NCI-H2171 treated with DMSO at 0.1 percent for 48 hours (cell line): ENCODE results near the gene HSPG2.
"Not testable (repeated sequence)": the region's sequence is repeated elsewhere in the genome, so short reads cannot be mapped to it uniquely, and the experiment has no call there.

Experiments
- DNase-seq: peaks from one replicate; lab custom pipeline; 2025; lab: John Stamatoyannopoulos, UW

The HSPG2 gene

DNA sequence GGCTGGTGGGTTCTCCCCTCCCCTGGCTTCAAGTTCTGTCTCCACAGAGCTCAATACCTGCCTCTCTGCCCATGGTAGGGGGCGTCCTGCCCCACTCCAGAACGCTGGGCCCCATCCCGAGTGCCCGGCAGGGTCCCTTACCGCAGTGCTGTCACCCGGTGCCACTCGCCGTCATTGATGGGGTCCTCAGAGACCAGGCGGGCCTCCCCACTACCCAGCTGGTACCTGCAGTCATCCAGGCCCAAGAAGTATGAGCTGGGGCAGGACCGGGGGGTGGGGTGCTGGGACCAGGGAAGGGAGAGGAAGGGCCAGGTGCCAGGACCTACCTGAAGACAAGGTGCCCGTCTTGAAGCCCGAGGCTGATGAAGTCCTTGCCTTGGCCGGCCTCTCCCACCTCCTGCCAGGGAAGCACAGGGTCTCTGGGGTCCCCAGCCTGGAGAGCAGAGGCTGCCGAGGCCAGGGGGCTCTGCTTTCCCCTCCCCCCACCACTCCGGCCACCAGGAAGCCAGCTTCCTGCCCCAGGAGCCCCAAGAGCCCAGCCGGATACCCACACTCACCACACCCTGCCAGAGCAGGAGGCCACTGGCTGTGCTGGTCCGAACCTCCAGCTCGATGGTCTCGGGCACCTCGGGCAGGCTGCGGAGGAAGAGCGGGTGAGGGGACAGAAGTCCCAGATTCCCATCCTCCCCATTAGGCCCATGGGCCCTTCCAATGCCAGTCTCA is 113.0 kb downstream of the HSPG2 start:
- no peak for DNase-seq

GRCh38 chr1:21823206-21823979 is 113.7 kb downstream of the HSPG2 start:
- no peak for DNase-seq

DNA sequence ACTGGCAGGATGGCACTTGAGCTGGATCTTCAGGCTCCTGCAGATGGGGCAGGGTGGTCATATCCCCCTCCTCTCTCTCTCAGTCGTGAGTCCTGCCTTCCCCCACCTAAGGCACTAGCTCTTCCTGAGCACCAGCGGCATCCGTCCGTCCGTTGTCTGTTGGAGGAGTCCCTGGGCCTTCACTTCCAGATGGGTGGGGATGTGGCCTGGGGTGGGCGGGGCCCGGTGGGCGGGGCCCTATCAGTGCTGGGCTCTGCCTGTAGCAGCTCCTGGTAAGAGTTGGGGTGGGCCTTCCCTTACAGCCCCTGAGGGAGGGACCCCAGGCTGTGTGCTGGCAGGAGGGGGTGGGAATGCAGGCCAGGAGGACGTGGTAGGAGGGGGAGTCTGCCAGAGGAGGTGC is 114.8 kb downstream of the HSPG2 start:
- no peak for DNase-seq

GRCh38 chr1:21821385-21822019 is 115.6 kb downstream of the HSPG2 start:
- no peak for DNase-seq

DNA sequence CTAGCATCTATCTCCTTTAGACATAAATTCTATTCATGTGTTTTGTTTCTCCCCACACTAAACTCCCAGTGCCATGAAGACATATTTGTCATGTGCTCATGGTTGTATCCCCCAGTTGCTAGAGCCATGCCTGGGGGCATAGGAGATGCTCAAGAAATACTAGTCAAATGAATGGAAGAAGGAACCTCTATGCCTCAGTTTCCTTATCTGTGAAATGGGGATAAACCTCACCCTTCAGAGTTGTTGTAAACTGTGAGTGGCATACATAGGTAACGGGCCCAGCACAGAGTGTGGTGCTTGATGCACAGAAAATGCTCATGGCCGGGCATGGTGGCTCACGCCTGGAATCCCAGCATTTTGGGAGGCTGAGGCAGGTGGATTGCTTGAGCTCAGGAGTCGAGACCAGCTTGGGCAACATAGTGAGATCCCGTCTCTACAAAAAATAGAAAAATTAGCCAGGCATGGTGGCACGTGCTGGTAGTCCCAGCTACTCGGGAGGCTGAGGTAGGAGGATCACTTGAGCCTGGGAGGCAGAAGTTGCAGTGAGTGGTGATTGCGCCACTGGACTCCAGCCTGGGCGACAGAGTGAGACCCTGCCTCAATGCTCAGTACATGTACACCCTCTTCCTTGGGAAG is 116.4 kb downstream of the HSPG2 start:
- no peak for DNase-seq

DNA sequence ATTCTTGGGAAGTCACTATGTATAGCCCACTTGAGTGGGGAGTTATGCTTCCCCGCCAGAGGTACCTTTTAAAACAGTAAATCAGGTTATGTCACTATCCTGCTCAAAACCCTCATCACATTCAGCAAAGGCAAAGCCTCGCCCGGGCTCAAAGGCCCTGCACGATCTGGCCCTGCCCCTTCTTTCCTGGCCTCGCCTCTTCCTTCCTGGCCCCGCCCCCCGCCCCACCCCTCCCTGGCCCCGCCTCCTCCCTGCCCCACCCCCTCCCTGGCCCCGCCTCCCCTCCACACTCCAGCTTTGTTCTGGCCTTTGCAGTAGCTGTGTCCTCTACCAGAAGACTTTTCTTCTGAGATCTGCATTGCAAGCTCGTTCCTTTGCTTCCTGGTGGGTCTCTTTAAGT is 118.5 kb downstream of the HSPG2 start:
- DNase-seq, result no peak

- no peak for DNase-seq
Measured at GRCh38 chr1:21816602-21817302, 120.4 kb downstream of the HSPG2 start.

GRCh38 chr1:21815724-21816321 is 121.3 kb downstream of the HSPG2 start:
- no peak for DNase-seq

GRCh38 chr1:21814981-21815582 is 122.0 kb downstream of the HSPG2 start:
- DNase-seq, result no peak

GRCh38 chr1:21814241-21814918 is 122.7 kb downstream of the HSPG2 start:
- no peak for DNase-seq

- DNase-seq, result no peak
Measured at GRCh38 chr1:21813542-21813941, 123.6 kb downstream of the HSPG2 start.

GRCh38 chr1:21811875-21812305 is 125.2 kb downstream of the HSPG2 start, which contains the start of gene LDLRAD2:
Gene LDLRAD2, plus strand, starts transcription at chr1:21812265. Its CDS starts 187 bp downstream, at chr1:21812452.
- DNase-seq, result no peak

DNA sequence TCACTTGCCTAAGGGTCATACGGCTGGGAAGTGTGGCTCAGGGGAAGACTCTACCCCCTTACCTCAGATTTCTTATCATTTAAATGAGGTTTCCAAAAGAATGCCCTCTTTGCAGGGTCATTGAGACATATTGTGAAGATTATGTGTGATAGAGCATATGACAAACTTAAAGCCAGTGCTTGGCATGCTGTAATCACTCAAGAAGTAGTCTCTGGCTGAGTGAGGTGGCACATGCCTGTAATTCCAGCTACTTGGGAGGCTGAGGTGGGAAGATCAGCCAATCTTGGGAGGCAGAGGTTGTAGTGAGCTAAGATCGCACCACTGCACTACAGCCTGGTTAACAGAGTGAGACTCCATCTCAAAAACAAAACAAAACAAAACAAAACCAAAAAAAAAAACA is 132.6 kb downstream of the HSPG2 start:
- DNase-seq, result no peak

DNA sequence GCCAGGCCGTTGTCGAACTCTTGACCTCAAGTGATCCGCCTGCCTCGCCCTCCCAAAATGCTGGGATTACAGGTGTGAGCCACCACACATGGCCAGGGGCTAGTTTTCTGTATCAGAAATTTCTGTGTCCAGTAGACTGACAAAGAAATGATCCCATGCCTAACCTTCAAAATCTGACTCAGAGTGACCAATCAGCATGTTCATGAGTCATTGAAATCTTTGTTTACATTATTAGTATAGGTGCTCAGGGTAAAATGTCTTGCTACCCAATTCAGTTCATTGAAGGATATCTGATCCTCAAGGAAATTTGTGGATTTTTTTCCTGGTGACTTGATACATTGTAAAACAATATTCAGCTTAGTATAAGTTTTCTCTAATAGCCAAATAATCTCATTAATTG is 136.0 kb downstream of the HSPG2 start:
- no peak for DNase-seq

GRCh38 chr1:21799730-21800129 is 137.4 kb downstream of the HSPG2 start:
- no peak for DNase-seq

- DNase-seq, result no peak
Measured at GRCh38 chr1:21795075-21795474, 142.0 kb downstream of the HSPG2 start.

DNA sequence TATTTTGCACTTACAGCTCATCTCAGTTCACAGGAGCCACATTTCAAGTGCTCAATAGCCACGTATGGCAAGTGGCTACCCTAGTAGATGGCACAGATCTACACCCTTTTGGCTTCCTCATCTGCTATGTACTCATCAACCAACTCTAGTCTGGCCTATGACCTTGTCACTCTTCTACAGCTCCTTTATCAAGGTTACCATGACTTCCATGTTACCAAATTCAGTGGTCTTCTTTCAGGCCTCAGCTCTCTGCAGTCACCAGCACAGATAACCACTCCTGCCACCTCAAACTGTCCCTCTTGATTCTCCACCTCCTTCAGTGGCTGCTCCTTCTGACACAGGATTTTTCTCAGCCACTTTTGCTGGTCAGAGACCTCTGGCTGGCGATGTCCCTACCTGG is 142.5 kb downstream of the HSPG2 start:
- no peak for DNase-seq

- no peak for DNase-seq
Measured at GRCh38 chr1:21793104-21793503, 144.0 kb downstream of the HSPG2 start.

GRCh38 chr1:21786640-21787039 is 150.5 kb downstream of the HSPG2 start:
- no peak for DNase-seq

DNA sequence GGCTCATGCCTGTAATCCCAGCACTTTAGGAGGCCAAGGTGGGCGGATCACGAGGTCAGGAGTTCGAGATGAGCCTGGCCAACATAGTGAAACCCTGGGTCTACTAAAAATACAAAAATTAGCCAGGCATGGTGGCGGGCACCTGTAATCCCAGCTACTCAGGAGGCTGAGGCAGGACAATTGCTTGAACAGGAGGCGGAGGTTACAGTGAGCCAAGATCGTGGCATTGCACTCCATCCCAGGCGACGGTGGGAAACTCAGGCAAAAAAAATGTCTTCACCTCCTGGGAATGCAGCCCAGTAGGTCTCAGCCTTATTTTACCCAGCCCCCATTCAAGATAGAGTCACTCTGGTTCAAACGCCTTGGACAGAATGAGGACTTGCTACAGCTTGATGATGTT is 151.3 kb downstream of the HSPG2 start:
- DNase-seq, result not testable (repeated sequence)
